ENCODE measurements around the gene TSSK6.
A peak's percentile ranks its signal among the peaks of the same experiment; 100 is the strongest.

Gene TSSK6

DNA sequence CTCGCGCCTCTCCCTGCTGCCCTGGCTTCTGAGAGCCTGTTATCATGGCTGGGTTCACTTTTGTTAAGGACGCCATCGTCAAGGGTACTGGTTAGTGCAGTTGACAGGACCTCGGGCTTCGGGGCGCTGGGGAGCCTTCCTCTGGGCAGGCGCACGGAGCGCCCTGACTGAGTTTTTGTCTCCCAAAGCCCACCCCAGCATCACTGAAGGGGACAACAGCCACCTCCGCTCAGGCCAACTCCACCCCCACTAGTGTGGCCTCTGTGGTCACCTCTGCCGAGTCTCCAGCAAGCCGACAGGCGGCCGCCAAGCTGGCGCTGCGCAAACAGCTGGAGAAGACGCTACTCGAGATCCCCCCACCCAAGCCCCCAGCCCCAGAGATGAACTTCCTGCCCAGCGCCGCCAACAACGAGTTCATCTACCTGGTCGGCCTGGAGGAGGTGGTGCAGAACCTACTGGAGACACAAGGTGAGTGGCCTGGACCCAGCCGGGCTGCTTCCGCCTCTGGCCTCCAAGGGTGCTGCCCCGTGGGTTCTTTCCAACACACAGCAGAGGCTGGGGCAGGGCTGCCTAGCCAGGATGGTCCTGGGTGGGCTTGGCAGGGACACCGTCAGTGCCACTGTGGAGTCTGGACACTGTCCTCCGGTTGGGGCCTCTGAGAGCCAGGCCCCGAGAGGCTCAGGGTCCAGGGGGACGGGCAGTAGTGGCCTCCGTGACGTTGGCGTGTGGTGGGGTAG is 16.9 kb downstream of the TSSK6 start:
- no peaks in the 10 kb centered on the region for H3K9me3 Mint-ChIP-seq
- no peak for ATAC-seq (replicated peaks)
- H3K4me3 Mint-ChIP-seq = no peak overlapping the region
- H3K4me1 Mint-ChIP-seq = peaks cover 2 to 6% of the 10 kb centered on the region in 2 donors
- no peaks in the 10 kb centered on the region for H3K27me3 Mint-ChIP-seq
- H3K27ac Mint-ChIP-seq = peak overlapping the region; percentile 82
- H3K36me3 Mint-ChIP-seq = peaks cover 58% of the 10 kb centered on the region in 2 donors
- no peak for DNase-seq

DNA sequence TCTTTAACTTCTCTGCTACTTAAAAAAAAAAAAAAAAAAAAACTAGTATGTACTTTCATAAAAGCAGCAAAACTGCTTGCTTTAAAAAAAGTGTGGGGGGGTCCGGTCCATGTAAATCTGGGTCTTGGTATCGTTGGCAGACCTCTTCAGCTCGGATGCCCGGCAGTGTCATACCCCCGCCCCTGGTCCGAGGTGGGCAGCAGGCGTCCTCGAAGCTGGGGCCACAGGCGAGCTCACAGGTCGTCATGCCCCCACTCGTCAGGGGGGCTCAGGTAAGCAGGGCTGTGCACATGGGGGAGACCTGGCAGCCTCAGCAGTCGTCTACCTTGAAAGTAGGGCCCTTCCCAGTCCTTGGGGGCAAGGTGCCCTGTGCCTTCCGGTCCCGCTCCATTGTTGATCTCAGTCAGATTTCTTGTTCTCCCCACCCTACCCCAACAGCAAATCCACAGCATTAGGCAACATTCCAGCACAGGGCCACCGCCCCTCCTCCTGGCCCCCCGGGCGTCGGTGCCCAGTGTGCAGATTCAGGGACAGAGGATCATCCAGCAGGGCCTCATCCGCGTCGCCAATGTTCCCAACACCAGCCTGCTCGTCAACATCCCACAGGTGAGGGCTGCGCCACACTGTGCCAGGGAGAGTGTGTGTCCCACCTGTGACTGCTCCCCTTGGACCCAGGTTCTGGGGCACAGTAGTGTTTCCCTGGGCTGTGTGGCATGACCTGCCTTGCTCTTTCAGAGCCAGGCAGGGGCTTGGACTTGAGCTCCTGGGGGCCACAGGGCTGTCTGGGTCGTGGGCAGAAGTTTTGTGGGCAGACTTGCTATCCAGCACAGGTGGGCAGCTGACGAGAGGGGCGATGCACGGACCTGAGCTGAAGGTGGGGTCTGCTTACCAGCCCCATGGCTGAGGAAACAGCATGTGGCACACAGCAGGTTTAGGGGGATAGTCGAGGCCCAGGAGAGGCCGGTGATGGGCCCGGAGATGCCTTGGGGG is 19.4 kb downstream of the TSSK6 start:
- no peak for DNase-seq
- peaks cover 2 to 6% of the 10 kb centered on the region in 2 donors for H3K4me1 Mint-ChIP-seq
- no peak for ATAC-seq (replicated peaks)
- peaks cover 44 to 46% of the 10 kb centered on the region in 2 donors for H3K36me3 Mint-ChIP-seq
- H3K27me3 Mint-ChIP-seq = no peaks in the 10 kb centered on the region
- H3K9me3 Mint-ChIP-seq = no peaks in the 10 kb centered on the region
- no peak overlapping the region for H3K27ac Mint-ChIP-seq
- no peak overlapping the region for H3K4me3 Mint-ChIP-seq

DNA sequence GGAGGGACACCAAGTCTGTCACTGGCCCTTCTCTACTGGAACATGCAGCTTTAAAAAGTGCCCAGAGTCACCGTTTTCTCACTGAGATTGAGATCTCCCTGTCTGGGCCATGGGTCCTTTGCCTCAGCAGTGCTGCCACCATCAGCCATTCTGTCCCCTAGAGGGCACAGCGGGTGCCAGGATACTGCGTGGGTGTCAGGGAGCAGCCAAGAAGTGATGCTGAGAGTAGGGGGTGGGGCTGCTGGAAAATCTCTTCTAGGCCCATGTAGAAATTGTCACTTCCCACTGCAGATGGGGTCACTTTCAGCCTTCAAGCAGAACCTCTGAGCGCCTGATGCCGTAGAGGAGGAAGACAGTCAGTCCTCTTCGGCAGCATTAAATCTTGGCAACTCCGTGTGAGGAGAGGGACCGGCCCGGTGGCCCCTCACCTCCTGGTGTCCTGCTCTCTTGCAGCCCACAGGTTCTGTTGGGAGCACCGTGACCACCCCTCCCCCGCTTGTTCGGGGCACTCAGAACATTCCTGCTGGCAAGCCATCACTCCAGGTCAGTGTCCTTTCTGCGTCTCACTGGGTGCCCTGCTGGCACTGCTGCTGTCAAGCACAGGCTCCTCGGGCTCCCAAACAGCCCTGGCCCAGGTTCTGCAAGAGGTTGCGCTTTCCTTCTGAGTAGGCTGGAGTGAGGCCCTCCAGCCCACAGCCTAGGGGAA is 21.4 kb downstream of the TSSK6 start:
- peaks cover 39 to 51% of the 10 kb centered on the region in 2 donors for H3K36me3 Mint-ChIP-seq
- no peak overlapping the region for H3K4me3 Mint-ChIP-seq
- DNase-seq (no peak), ATAC-seq (replicated peaks) (no peak)
- H3K4me1 Mint-ChIP-seq = peaks cover 16 to 24% of the 10 kb centered on the region in 2 donors
- no peaks in the 10 kb centered on the region for H3K9me3 Mint-ChIP-seq
- H3K27me3 Mint-ChIP-seq = no peaks in the 10 kb centered on the region
- H3K27ac Mint-ChIP-seq = no peak overlapping the region

DNA sequence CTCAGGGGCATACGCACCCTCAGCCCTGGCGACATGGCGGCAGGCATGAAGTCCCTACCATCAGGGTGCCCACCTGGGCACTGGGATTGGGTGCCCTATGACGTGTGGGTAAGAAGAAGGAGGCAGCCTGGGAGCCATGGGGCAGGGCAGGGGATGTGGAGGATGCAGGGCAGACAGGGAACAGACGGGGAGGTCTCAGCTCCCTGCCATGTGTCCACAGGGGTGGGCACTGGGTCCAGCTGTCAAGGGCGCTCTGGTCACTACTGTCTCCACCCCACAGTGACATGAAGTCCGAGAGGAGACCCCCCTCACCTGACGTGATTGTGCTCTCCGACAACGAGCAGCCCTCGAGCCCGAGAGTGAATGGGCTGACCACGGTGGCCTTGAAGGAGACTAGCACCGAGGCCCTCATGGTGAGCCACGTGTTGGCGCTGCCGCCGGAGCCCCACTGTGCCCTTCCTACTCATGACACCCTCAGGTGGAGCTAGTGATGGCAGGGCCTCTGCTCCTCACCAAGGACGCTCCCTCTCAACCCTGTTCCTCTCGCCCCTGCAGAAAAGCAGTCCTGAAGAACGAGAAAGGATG is 23.2 kb downstream of the TSSK6 start:
- peaks cover 31 to 41% of the 10 kb centered on the region in 2 donors for H3K4me1 Mint-ChIP-seq
- H3K4me3 Mint-ChIP-seq = no peak overlapping the region
- H3K9me3 Mint-ChIP-seq = no peaks in the 10 kb centered on the region
- no peak for ATAC-seq (replicated peaks)
- peaks cover 37 to 46% of the 10 kb centered on the region in 2 donors for H3K36me3 Mint-ChIP-seq
- H3K27me3 Mint-ChIP-seq = no peaks in the 10 kb centered on the region
- H3K27ac Mint-ChIP-seq = no peak overlapping the region
- no peak for DNase-seq

DNA sequence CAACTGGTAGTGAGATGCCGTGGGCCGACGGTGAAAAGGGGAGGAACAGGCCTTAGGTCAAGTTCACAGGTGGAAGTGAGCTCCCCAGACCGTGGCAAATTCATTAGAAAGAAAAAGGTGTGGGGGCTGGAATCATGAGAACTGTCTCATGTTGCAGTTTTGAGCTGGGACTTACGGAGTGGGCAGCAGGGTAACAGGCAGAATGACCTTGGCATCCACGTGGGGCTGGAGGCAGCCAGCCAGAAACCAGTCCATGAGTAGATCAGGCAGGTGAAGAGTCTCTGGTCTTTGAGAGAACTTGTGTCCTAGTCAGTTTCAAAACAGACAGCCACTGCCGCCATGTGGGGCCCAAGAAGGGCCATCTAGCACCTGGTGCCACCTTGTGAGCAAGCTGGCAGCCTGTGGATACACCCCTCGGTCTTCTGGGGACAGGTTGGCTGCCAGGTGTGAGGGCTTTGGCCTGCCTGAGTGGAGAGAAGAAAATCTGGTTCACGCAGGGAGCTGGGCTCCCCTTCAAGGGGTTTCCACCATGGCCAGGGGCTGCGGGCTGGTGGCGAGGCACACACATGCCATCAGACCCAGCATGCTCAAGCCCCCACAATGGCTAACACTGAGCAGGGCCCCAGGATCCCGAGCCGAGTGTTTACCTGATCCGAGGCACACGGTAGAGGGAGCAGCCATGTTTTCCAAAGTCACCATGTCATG is 23.9 kb downstream of the TSSK6 start:
- no peak for ATAC-seq (replicated peaks)
- Mint-ChIP-seq H3K9me3 (no peaks in the 10 kb centered on the region), H3K27me3 (no peaks in the 10 kb centered on the region)

DNA sequence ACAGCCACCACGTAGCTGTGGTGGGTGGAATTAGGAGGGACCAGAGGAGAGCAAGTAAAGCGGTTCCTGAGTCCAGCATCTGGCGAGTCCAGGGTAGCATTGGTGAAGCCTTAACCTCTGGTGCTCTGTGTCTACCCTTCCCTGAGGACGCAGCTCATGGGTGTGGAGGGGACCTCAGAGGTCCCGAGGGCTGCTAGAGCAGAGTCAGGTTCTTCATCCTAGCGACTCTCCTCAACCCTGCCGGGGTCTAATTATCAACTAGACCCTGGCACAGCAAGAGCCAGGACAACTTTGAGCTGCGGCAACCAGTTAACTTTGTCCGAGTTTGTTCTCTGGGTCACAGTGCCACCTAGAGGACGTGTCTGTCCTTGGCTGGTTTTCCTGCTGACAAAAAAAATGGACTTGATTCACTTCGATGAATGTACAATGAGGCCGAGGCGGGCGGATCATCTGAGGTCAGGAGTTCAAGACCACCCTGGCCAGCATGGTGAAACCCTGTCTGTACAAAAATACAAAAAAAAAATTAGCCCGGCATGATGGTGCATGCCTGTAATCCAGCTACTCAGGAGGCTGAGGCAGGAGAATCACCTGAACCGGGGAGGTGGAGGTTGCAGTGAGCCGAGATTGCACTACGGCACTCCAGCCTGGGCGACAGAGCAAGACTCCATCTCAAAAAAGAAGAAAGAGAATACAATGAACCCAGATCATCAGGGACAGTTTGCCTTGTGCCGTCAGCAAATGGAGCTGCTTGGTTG is 25.0 kb downstream of the TSSK6 start:
- no peaks in the 10 kb centered on the region for H3K9me3 Mint-ChIP-seq
- no peaks in the 10 kb centered on the region for H3K27me3 Mint-ChIP-seq
- peaks cover 30 to 36% of the 10 kb centered on the region in 2 donors for H3K36me3 Mint-ChIP-seq
- peak; percentile 50 to 65 for ATAC-seq (replicated peaks)
- DNase-seq = peak; percentile 67
- peaks cover 37 to 47% of the 10 kb centered on the region in 2 donors for H3K4me1 Mint-ChIP-seq
- H3K4me3 Mint-ChIP-seq = no peak overlapping the region
- peak overlapping the region; percentile 92 for H3K27ac Mint-ChIP-seq

More for the DNA sequence above, 23.9 kb downstream of the TSSK6 start:
- Mint-ChIP-seq H3K4me3 (no peak overlapping the region), H3K4me1 (peaks cover 33 to 41% of the 10 kb centered on the region in 2 donors), H3K36me3 (peaks cover 34 to 44% of the 10 kb centered on the region in 2 donors), H3K27ac (no peak overlapping the region)
- DNase-seq = no peak

DNA sequence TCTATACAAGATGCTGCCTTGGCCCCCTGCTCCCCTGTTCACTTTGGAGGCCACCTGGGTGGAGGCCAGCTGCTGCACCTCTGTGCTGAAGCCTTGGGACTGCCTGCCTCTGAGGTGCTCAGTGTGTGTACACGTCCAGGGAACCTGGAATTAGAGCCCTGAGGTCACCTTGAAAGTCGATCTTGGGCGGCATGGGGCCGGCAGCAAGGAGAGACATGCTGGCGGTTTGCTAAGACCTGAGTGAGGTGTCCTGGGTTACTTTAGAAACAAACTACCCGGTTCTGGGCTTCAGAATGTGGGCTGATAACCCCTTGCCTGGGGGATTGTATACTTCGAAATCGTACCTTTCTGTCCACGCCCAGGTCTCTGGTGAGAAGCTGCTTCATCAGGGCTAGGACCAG is 25.5 kb downstream of the TSSK6 start:
- DNase-seq (no peak), ATAC-seq (replicated peaks) (no peak)
- Mint-ChIP-seq H3K27ac (peak overlapping the region; percentile 92), H3K36me3 (peaks cover 26 to 33% of the 10 kb centered on the region in 2 donors), H3K4me1 (peaks cover 41 to 50% of the 10 kb centered on the region in 2 donors), H3K9me3 (no peaks in the 10 kb centered on the region), H3K27me3 (no peaks in the 10 kb centered on the region), H3K4me3 (no peak overlapping the region)

DNA sequence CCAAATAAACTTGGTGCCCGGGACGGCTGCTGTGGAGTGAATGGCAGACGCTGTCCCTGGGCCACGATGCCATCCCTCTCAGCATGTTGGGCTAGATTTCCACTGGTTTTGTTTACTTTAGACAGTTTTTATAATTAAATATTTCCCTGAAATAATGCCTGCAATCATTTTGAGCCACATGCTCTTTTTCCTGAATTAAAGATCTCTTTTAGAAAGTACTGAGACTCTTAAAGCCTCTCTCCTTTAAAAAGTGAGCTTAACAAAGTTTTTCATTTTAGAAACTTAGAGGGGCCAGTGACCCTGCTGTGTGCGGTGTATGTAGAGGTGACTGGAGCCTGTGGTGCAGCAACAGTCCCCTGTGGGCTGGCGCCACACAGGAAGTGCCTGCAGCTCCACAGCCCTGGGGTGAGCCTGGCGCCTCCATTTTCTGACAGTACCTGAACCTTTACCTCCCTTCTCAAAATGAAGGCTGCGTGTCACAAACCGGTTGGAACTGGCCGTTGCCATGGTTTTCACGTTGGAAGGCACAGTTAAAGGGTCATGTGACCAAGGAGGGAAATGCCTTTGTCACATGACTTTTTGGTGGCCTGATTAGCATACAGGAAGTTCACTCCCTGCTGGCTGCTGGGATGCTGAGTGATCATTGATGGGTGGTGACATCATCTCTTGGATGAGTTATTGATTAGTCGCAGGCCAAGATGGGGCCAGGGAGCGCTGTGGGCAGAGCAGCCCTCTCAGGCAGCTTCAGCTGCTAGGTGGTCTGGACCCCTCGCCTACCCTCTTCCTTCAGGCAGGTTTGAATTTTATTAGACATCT is 26.3 kb downstream of the TSSK6 start:
- Mint-ChIP-seq H3K9me3 (no peaks in the 10 kb centered on the region), H3K27ac (peak overlapping the region; percentile 92), H3K4me3 (peak overlapping the region; percentile 25 to 41), H3K36me3 (peaks cover 19 to 29% of the 10 kb centered on the region in 2 donors), H3K27me3 (no peaks in the 10 kb centered on the region), H3K4me1 (peaks cover 44 to 55% of the 10 kb centered on the region in 2 donors)
- DNase-seq (peak; percentile 65), ATAC-seq (replicated peaks) (peak; percentile 71)

DNA sequence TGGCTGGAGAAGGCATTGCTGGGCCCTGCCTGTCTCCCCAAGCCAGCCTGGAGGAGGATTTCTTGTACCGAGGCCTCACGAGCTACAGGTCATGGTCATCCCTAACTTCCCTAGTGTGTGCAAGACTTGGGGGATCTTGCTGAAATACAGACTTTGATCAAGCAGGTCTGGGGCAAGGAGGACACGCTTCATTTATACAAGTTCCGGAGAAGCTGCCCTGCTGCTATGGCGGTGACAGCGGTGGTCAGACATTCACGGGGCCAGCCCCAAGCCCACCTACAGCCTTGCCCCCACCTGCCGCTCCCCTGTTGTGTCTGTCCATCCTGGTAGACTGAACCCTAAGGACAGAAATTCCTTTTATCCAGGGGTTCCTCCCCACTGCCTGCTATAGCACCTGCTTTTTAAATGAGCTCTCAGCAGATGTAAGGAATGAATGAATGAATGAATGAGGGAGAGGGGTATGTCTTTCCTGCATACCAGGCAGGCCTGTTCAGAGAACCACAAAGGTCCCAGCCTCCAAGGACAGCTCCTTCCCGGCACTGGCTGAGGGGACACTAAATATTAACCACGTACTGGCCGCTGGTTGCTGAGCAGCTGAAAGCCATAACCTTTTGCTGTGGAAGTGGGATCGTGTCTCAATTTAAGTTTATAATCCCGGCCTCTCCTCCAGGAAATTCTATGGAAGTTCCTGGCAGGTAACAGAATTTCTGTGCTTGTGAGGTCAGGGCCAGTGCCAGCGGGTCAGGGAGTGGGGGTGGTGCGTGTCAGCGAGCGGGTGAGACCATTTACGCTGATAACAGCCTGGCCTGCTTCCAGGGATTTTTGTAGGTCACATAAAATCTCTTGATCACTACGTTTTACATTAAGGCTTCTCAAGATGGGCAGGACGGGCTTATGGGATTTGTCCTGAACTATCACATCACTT is 27.1 kb downstream of the TSSK6 start:
- no peak for DNase-seq
- Mint-ChIP-seq H3K27ac (peak overlapping the region; percentile 92), H3K9me3 (no peaks in the 10 kb centered on the region), H3K4me1 (peaks cover 47 to 58% of the 10 kb centered on the region in 2 donors), H3K4me3 (no peak overlapping the region), H3K27me3 (no peaks in the 10 kb centered on the region), H3K36me3 (peaks cover 18 to 32% of the 10 kb centered on the region in 2 donors)
- ATAC-seq (replicated peaks) = no peak

DNA sequence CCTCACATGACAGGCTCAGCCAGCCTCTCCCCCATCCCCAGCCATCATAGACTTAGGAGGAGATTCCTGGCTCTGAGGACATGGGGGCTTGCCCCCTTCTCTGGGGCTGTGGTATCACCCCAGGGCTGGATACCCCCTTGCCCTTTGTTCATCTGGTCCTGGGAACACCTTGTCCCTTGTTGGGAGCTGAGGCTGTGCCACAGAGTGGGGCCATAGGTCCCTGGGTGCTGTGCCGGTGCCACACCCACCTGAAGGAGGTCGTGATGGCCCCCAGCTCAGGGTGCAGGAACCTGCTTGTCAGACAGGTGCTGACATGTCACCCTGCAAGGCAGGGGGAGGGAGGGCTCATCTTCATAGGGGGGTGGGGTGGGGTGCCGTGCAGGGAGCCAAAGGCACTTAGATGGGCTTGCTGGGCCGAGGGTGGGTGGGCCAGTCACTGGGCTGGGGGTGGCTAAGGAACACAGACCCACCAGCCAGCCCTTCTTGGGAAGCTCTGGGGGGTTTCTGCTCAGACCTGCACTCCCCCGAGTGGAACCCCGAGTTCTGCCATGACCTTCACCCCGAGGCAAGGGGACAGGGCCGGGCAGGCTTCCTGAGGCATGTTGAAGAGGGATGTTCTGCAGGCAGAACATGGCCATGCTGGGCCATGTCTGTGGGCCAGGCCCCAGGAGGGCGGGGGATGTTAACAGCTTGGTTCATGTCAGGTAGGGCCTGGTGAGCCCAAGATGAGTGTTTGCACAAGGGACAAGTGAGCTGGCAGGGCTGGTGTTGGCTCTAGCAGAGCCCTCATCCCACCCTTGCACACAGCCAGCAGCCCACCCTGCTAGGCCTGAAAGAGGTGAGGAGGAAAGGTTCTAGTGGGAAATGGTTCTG is 28.0 kb downstream of the TSSK6 start:
- DNase-seq (no peak), ATAC-seq (replicated peaks) (no peak)
- Mint-ChIP-seq H3K27ac (peak overlapping the region; percentile 73), H3K4me1 (peaks cover 51 to 65% of the 10 kb centered on the region in 2 donors), H3K4me3 (peak overlapping the region in 1 of 2 donors; percentile 15), H3K36me3 (peaks cover 17 to 33% of the 10 kb centered on the region in 2 donors), H3K27me3 (no peaks in the 10 kb centered on the region), H3K9me3 (no peaks in the 10 kb centered on the region)

Data from stimulated activated naive B cell treated with anti-CD40 and anti-IgM and Interleukin-4, amounts not matched to agents 10 μg/mL and 1 μg/mL and 100 μg/mL, for 72 hours (primary cell).